HEK293T (cell line): ENCODE measurements around the gene FAM114A1.

ENCODE experiments used
- BHLHE40 ChIP-seq: fragments of 450-650 bp; IDR thresholded peaks from 2 replicates; pipeline ENCODE4 v1.6.1; 2016; ENCODE audit warnings: mild to moderate bottlenecking, moderate library complexity, borderline replicate concordance
- ELF4 ChIP-seq: fragments of 450-650 bp; IDR thresholded peaks from 2 replicates; pipeline ENCODE4 v1.6.1; 2017; ENCODE audit warnings: antibody characterized with exemption
- FOXA1 ChIP-seq: fragments of 450-650 bp; IDR thresholded peaks from 2 replicates; pipeline ENCODE4 v1.6.1; 2016; ENCODE audit warnings: mild to moderate bottlenecking
- FOXK2 ChIP-seq: fragments of 450-650 bp; IDR thresholded peaks from 2 replicates; pipeline ENCODE4 v1.6.1; 2016; ENCODE audit warnings: mild to moderate bottlenecking
- FOXM1 ChIP-seq: fragments of 450-650 bp; IDR thresholded peaks from 2 replicates; pipeline ENCODE4 v1.6.1; 2017; ENCODE audit warnings: mild to moderate bottlenecking, borderline replicate concordance
- L3MBTL2 ChIP-seq: fragments of 450-650 bp; conservative IDR thresholded peaks from 2 replicates; pipeline ENCODE4 v1.6.1; 2016; ENCODE audit warnings: mild to moderate bottlenecking
- LEF1 ChIP-seq: fragments of 450-650 bp; IDR thresholded peaks from 2 replicates; pipeline ENCODE4 v1.6.1; 2017; ENCODE audit warnings: mild to moderate bottlenecking, borderline replicate concordance
- SP1 ChIP-seq: fragments of 450-650 bp; IDR thresholded peaks from 2 replicates; pipeline ENCODE4 v1.6.1; 2017
- SUZ12 ChIP-seq: fragments of 450-650 bp; IDR thresholded peaks from 2 replicates; pipeline ENCODE4 v1.6.1; 2016; ENCODE audit warnings: mild to moderate bottlenecking
- TARDBP ChIP-seq: fragments of 450-650 bp; IDR thresholded peaks from 2 replicates; pipeline ENCODE4 v1.6.1; 2016
- ZNF384 ChIP-seq: fragments of 450-650 bp; IDR thresholded peaks from 2 replicates; pipeline ENCODE4 v1.6.1; 2016
- TF ChIP-seq, protein P1 (sequence below): fragments of 450-650 bp; IDR thresholded peaks from 2 replicates; pipeline ENCODE4 v1.6.1; 2016

DNA sequence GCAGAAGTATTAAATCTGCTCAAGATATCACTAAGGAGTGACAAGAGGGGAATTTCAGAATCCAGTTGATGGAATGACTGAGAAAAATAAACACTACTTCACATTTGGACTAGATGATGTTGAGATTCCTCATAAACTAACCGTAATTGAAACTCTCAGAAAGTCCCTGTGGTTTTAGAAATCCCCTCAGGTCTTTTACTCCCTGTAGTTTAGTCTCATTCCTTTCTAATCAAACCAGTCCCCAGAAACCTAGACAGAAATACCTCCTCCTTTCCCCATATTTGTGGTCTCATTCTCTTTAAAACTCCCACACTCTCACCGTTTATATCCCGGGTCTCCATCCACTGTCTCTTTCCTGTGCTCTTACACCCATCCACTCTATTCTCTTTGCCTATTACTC, 48.0 kb upstream of the FAM114A1 start:
- TF ChIP-seq TARDBP: no peak
- no peak for TF ChIP-seq L3MBTL2
- TF ChIP-seq FOXM1: no peak
- TF ChIP-seq ZNF384: no peak
- no peak for TF ChIP-seq BHLHE40
- TF ChIP-seq, protein P1, sequence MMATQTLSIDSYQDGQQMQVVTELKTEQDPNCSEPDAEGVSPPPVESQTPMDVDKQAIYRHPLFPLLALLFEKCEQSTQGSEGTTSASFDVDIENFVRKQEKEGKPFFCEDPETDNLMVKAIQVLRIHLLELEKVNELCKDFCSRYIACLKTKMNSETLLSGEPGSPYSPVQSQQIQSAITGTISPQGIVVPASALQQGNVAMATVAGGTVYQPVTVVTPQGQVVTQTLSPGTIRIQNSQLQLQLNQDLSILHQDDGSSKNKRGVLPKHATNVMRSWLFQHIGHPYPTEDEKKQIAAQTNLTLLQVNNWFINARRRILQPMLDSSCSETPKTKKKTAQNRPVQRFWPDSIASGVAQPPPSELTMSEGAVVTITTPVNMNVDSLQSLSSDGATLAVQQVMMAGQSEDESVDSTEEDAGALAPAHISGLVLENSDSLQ: no peak
- no peak for TF ChIP-seq ELF4
- TF ChIP-seq SUZ12: no peak
- TF ChIP-seq SP1: no peak
- TF ChIP-seq FOXA1: no peak
- TF ChIP-seq FOXK2: no peak
- TF ChIP-seq LEF1: no peak
